ENCODE results near the gene TXK. TPM values are rescaled to one million over a fixed set of nuclear protein-coding genes. Genes with fewer than 3 reads are reported as not detected.

TXK gene
- total RNA-seq, 1 experiment from 2014 or later, result not detected

DNA sequence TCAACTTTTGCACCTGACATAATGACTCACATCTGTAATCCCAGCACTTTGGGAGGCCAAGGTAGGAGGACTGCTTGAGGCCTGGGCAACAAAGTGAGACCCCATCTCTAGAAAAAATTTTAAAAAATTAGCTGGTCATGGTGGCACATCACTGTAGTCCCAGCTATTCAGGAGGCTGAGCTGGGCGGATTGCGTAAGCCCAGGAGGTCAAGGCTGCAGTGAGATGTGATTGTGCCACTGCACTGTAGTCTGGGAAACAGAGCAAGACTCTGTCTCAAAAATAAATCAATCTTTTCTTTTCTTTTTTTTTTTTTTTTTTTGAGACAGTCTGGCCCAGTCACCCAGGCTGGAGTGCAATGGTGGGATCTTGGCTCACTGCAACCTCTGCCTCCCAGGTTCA, 65.0 kb downstream of the TXK start:
- no peak for DNase-seq (ENCODE audit: low spot score)
- in situ Hi-C loops (cut with HindIII; ENCODE audit: low sequenced_read_pairs), result no loop called here

- DNase-seq (ENCODE audit: low spot score), result no peak
These were observed 65.9 kb downstream of the TXK start for GRCh38 chr4:48068182-48068581.

GRCh38 chr4:48067536-48067935, 66.5 kb downstream of the TXK start:
- DNase-seq (ENCODE audit: low spot score), result no peak
- in situ Hi-C loops (cut with HindIII; ENCODE audit: low sequenced_read_pairs), result no loop called here

More at GRCh38 chr4:48068182-48068581, 65.9 kb downstream of the TXK start:
- in situ Hi-C loops (cut with HindIII; ENCODE audit: low sequenced_read_pairs), result no loop called here

- no peak for DNase-seq (ENCODE audit: low spot score)
- in situ Hi-C loops (cut with HindIII; ENCODE audit: low sequenced_read_pairs), result no loop called here
These were observed 68.4 kb downstream of the TXK start for GRCh38 chr4:48065587-48066052.

GRCh38 chr4:48064349-48064748, 69.7 kb downstream of the TXK start:
- in situ Hi-C loops (cut with HindIII; ENCODE audit: low sequenced_read_pairs), result no loop called here
- no peak for DNase-seq (ENCODE audit: low spot score)

- DNase-seq (ENCODE audit: low spot score), result no peak
- in situ Hi-C loops (cut with HindIII; ENCODE audit: low sequenced_read_pairs), result no loop called here
These were observed 75.2 kb downstream of the TXK start for GRCh38 chr4:48058617-48059530.

DNA sequence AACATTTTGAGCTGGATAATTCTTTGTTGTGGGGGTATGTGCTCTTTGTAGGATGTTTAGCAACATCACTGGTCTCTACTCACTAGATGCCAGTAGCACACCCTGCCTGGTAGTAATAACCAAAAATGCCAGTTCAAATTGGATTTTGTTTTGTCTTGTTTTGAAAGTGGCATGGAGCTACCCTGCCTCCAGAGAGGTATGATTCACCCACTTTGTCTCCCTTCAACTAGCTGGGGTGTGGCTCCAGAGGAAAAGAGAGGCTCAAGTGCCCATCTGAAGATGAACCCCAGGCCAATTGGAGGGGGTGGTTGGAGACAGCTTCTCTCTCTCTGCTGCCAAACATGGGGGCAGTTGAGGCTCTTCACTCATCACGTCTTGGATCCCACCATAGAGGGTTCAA, 83.0 kb downstream of the TXK start:
- in situ Hi-C loops (cut with HindIII; ENCODE audit: low sequenced_read_pairs), result no loop called here
- no peak for DNase-seq (ENCODE audit: low spot score)

GRCh38 chr4:48049483-48049882, 84.6 kb downstream of the TXK start:
- in situ Hi-C loops (cut with HindIII; ENCODE audit: low sequenced_read_pairs), result no loop called here
- DNase-seq (ENCODE audit: low spot score), result no peak

DNA sequence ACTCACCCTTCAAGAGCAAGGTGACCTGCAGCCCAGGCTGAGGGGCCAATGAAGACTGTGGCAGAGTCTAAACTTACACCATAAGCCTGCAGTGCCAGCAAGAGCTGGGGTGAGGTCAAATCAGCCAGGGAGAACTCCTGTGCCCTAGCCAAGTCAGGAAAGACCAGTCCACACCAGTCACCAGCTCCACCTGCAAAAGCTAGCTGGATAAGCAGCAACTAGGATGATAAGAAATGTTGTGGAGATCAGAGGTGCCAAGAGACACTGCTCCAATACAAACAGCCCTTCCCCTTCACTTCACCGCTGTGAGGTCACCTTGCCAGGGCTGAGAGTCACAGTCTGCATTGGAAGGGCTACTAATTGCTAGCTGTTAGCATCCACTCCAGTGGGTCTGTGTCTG, 86.2 kb downstream of the TXK start:
- no peak for DNase-seq (ENCODE audit: low spot score)
- in situ Hi-C loops (cut with HindIII; ENCODE audit: low sequenced_read_pairs), result no loop called here

- in situ Hi-C loops (cut with HindIII; ENCODE audit: low sequenced_read_pairs), result no loop called here
- no peak for DNase-seq (ENCODE audit: low spot score)
These were observed 86.6 kb downstream of the TXK start for GRCh38 chr4:48047421-48047844.

DNA sequence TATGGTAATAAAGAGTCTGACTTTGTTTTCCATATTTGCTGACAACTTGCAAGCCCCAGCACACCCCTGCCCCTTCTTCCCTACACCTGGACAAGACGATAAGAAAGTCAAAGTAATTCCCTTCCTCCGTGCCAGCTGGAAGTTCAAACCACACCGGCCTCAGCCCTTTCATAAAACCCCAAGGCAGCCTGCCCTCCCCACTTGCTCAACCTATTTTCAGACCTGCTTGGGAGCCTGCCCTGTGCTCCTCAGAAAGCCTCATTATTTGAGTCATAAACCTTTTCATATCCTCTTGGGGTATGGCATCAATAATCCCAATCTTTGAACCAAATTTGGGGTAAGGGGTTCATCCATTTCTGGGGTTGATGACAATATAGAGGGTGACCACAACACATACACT, 88.0 kb downstream of the TXK start:
- in situ Hi-C loops (cut with HindIII; ENCODE audit: low sequenced_read_pairs), result no loop called here
- DNase-seq (ENCODE audit: low spot score), result no peak

DNA sequence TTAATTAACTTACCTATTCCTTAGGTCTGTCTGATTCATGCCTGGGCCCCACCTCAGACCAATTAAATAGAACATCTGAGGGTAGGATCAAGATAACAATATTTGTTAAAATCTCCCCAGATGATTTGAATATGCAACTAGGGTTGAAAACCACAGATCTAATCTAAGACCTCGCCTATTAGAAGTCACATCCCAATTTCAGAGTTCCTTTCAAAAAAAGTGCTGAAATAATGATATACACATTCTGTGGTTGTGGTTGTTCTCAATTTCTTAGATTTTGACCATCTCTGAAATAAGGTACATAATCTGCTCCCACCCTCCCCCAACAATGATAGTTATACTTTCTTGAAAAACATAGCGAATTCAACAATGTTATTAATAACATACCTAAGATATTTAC, 89.8 kb downstream of the TXK start:
- in situ Hi-C loops (cut with HindIII; ENCODE audit: low sequenced_read_pairs), result no loop called here
- no peak for DNase-seq (ENCODE audit: low spot score)

DNA sequence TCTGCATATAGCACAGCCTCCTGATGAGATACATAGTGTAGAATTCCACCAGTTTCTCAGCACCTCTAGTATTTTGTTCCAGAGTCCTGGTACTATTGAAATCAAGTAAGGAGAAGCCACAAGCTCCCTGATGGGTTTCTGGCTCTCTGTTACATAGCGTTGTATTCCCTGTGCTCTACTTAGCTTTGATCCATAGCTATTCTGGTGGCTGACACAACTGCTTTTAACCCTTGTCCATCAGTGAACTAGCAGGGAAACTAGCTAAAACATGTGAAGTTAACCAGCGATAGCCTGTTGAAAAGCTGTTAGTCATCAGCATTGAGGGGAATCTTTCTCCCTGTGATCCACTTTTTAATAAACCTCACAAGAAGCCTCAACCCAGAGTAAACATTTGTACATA, 90.5 kb downstream of the TXK start:
- no peak for DNase-seq (ENCODE audit: low spot score)
- in situ Hi-C loops (cut with HindIII; ENCODE audit: low sequenced_read_pairs), result no loop called here

GRCh38 chr4:48042979-48043461, 91.0 kb downstream of the TXK start:
- no peak for DNase-seq (ENCODE audit: low spot score)
- in situ Hi-C loops (cut with HindIII; ENCODE audit: low sequenced_read_pairs), result no loop called here

DNA sequence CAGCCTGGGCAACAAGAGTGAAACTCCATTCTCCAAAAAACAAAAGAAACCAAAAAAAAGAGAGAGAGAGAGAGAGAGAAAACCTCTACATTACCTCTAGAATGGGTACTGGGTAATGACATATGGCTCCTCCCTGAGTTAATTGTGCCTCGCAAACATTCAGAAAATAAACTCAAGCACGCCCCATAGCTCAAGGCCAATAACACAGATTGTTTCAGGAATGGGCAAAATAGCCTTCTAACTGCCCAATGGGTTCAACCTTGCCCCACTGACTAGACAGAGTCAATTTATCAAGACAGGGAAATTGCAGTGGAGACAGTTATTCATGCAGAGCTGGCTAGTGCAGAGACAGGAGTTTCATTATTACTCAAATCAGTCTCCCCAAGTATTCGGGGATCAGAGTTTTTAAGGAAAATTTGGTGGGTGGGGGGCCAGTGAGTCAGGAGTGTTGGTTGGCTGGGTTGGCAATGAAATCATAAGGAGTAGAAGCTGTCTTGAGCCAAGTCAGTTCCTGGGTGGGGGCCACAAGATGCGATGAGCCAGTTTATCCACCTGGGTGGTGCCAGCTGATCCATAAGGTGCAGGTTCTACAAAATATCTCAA, 92.4 kb downstream of the TXK start:
- DNase-seq (ENCODE audit: low spot score), result no peak
- in situ Hi-C loops (cut with HindIII; ENCODE audit: low sequenced_read_pairs), result no loop called here

GRCh38 chr4:48039561-48039960, 94.5 kb downstream of the TXK start:
- DNase-seq (ENCODE audit: low spot score), result no peak
- in situ Hi-C loops (cut with HindIII; ENCODE audit: low sequenced_read_pairs), result no loop called here

DNA sequence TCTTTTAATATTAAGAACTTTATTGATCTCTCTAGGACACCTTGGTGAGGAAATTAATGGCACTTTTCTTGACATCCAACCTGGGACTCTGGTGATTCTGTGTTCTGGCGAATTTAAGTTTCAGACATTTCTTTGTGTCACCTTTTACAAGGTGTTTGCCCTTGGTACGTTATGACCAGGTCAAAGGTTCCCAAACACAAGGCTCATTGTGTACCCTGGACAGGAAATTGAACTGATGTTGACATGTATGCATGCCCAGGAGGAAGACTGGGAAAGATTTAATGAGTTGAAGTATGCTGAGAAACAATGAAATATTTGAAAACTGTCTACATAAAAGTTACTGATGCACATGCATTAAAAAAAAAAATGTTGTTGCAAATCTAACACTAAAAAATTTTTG, 95.4 kb downstream of the TXK start:
- in situ Hi-C loops (cut with HindIII; ENCODE audit: low sequenced_read_pairs), result no loop called here
- no peak for DNase-seq (ENCODE audit: low spot score)

GRCh38 chr4:48037117-48037462, 97.0 kb downstream of the TXK start:
- in situ Hi-C loops (cut with HindIII; ENCODE audit: low sequenced_read_pairs), result no loop called here
- DNase-seq (ENCODE audit: low spot score), result no peak

DNA sequence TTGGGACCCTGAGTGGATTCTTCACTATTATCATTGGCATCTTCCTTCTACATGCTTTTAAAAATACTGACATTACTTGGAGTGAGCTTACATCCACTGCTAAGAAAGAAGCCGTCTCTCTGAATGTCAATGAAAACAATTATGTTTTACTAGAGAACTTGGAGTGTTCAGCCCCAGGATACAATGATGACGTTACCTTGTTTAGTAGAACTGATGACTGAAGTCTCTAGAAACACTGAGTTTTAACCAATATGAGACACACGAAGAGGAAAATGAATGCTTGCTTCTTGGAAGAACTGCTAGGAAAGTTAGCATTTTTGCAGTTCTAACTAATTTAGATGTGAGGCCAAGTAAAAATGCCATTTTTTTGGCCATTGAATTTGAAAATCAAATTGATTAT, 98.1 kb downstream of the TXK start:
- in situ Hi-C loops (cut with HindIII; ENCODE audit: low sequenced_read_pairs), result no loop called here
- DNase-seq (ENCODE audit: low spot score), result no peak

DNA sequence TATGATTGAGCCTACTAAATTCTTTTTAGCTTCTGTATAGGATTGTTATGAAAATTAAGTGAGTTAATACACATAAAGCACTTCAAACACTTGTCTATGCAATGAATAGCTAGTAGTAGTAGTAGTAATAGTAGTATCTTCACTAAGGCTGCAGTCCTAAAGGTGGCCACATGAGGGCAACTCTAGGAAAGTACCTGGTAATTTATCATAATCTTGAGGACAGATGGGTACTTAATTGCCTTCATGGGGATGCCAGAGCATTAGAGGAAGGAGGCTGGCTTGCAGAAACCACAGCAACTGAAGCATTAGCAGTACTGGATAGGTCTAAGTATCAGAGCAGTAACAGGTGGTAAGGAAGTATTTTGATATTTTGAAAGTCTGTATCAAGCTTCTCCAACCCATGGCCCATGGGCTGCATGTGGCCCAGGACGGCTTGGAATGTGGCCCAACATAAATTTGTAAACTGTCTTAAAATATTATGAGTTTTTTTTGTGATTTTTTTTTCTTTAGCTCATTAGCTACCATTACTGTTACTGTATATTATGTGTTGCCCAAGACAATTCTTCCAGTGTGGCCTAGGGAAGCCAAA, 100.1 kb downstream of the TXK start:
- no peak for DNase-seq (ENCODE audit: low spot score)
- in situ Hi-C loops (cut with HindIII; ENCODE audit: low sequenced_read_pairs), result no loop called here

All from G401 (cell line).